NB4 (cell line): ENCODE results near the gene ECT2L.

Experiments
- DNase-seq: peaks from one replicate; pipeline ENCODE4 v3.0.0; 2010; ENCODE audit warnings: low read depth
- H3K4me3 ChIP-seq: one replicate; pipeline ENCODE4 v1.5.1; 2011; ENCODE audit warnings: mild to moderate bottlenecking, low read depth, low read length, moderate library complexity
- MAX ChIP-seq: IDR thresholded peaks from 2 replicates; pipeline ENCODE4 v1.6.1; 2011; ENCODE audit warnings: low read depth, low read length
- MYC ChIP-seq: IDR thresholded peaks from 2 replicates; pipeline ENCODE4 v1.6.1; 2011; ENCODE audit warnings: low read depth, low read length
- POLR2A ChIP-seq: IDR thresholded peaks from 2 replicates; pipeline ENCODE4 v1.6.1; 2011; ENCODE audit warnings: mild to moderate bottlenecking; ENCODE audit not compliant: insufficient read length; ENCODE audit errors: extremely low read depth
- TF ChIP-seq, protein P1 (sequence below): IDR thresholded peaks from one replicate; pipeline ENCODE4 v1.5.1; 2012; ENCODE audit warnings: low read depth, low read length

Gene ECT2L

DNA sequence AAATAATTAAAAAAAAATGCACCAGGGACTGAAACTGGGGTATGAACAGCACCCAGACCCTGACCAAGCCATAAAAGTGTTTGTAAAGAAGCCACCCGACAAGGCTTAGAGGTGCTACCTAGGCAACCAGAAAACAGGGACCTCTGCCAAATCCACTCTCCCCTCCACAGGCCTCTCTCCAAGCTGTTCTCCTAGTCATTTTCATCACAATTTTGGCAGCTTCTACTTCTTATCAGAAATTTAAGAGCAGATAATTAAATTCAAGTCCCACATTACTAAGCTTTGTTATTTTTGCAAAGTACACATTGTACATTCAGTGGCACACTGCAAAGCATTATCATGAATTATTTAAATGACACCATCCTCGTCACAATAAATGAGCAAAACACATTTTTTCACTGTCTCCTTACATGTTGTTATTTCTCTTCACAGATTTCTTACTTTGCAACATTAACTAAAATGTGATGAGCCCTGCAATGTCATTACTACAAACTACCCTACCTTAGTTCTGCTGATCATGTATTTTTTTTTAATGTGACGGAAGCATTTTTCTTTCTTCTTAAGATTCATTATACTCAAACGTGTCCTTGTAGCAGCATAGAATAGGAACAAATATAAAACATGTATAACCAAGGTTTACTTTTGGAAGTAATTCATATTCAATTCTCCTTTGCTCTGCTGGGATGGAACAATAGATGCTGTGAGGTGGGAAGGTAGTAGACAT, 38.1 kb downstream of the ECT2L start:
- no peak overlapping the region for H3K4me3 ChIP-seq
- no peak for DNase-seq
- TF ChIP-seq, protein P1, sequence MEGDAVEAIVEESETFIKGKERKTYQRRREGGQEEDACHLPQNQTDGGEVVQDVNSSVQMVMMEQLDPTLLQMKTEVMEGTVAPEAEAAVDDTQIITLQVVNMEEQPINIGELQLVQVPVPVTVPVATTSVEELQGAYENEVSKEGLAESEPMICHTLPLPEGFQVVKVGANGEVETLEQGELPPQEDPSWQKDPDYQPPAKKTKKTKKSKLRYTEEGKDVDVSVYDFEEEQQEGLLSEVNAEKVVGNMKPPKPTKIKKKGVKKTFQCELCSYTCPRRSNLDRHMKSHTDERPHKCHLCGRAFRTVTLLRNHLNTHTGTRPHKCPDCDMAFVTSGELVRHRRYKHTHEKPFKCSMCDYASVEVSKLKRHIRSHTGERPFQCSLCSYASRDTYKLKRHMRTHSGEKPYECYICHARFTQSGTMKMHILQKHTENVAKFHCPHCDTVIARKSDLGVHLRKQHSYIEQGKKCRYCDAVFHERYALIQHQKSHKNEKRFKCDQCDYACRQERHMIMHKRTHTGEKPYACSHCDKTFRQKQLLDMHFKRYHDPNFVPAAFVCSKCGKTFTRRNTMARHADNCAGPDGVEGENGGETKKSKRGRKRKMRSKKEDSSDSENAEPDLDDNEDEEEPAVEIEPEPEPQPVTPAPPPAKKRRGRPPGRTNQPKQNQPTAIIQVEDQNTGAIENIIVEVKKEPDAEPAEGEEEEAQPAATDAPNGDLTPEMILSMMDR: no peak
- TF ChIP-seq MYC: no peak
- no peak for TF ChIP-seq POLR2A
- TF ChIP-seq MAX: no peak

DNA sequence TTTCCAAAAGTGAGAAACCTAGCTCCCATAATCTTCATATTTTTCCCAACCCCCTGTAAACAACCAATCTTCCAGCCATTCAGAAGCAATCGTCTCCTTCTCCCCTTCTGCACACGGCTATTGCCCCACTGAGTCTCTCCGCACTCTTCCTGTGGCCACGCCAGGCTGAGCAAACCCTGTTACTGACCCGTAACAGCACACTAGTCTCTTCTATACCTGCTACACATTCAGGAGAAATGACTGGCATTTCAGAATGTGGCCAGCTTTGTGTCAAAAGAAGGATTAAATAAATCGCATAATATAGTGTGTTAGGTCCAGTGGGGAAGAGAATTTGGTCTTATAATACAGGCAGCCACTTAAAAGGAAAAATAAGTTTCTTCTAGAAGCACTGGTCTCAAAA, 41.4 kb downstream of the ECT2L start:
- no peak for DNase-seq
- no peak for TF ChIP-seq POLR2A
- no peak for TF ChIP-seq MAX
- TF ChIP-seq, protein P1: no peak
- no peak overlapping the region for H3K4me3 ChIP-seq

- DNase-seq: no peak
- TF ChIP-seq MYC (no peak), MAX (no peak), POLR2A (no peak)
- TF ChIP-seq, protein P1: no peak
- no peak overlapping the region for H3K4me3 ChIP-seq
These were observed 48.3 kb downstream of the ECT2L start for GRCh38 chr6:138844192-138844591.

DNA sequence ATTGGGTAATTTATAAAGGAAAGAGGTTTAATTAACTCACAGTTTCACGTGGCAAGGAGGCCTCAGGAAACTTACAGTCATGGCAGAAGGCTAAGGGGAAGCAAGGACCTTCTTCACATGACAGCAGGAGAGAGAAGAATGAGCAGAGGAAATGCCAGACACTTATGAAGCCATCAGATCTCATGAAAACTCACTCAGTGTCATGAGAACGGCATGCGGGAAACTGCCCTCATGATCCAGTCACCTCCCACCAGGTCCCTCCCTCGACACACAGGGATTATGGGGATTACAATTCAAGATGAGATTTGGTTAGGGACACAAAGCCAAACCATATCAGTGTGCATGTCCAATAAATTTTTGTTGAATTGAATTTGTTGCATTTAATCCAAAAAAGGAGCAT, 52.0 kb downstream of the ECT2L start:
- DNase-seq: no peak
- no peak overlapping the region for H3K4me3 ChIP-seq
- TF ChIP-seq, protein P1: no peak
- no peak for TF ChIP-seq POLR2A
- no peak for TF ChIP-seq MAX
- no peak for TF ChIP-seq MYC

DNA sequence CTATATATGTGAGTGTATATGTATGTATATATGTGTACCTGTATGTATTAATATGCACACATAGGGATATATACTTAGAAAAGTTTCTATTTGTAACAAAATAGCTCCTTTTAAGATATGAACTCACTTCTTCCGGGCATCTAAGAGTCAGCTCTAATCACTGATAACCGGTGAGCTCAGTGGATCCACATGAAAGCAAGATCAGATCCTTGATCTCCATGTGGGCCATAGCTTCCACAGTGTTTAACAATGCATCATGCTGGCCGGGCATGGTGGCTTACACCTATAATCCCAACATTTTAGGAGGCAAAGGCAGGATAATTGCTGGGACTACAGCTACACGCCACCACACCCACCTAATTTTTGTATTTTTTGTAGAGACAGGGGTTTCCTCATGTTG, 52.6 kb downstream of the ECT2L start:
- no peak for DNase-seq
- H3K4me3 ChIP-seq: no peak overlapping the region
- TF ChIP-seq POLR2A (no peak), MYC (no peak), MAX (no peak)
- TF ChIP-seq, protein P1: no peak
